SW 1271 (cell line): Measurements from ENCODE around the gene DLG5.

Source experiments
- DNase-seq, 2 experiments: peaks; one replicate each; lab custom pipeline; 2025; lab: John Stamatoyannopoulos, UW

The DLG5 gene

DNA sequence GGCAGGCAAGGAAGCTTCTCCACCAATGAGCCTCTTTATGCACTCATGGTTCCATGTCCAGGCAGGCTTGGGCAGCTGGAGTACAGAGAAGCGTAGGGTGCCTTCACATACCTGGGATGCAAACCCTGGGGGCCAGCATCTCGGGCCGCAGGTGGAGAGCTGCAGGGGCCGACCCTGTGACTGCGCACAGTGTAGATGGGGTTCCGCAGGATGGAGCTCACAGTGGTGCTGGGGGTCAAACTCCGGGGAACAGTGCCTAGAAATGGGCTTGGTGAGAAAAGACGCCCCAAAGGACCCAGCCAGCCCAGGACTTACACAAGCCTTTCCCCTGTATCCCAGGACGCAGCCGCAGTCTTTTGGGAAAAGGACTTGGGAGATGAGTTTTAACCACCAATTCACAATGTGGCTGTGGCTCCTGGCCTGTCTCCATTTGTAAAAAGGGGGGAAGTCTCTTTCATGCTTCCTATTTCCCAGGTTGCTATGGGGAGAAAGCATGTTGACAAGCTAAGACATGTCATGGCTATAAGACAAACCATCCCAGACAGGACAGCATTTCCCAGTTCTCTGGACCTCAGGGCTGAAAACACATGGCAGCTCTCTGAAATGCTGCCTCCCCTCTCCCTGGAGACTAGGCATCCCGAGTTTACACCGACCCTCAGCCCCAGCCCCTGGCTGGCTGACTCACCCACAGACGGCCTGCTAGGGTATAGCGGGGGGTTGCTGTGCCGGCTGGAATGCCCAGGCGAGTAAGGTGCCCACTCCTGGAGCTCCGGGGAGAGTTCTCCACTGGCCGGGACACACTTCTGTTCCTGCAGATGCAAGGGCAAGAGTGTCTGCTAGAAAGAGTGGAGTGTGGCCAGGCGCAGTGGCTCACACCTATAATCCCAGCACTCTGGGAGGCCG is 107.1 kb downstream of the DLG5 start:
- DNase-seq = no peak

GRCh38 chr10:77818378-77818777 is 108.2 kb downstream of the DLG5 start:
- no peak for DNase-seq

- no peak for DNase-seq
These were observed 109.0 kb downstream of the DLG5 start for GRCh38 chr10:77817541-77817940.

- DNase-seq = no peak
These were observed 110.2 kb downstream of the DLG5 start for GRCh38 chr10:77816311-77816710.

GRCh38 chr10:77812741-77813140 is 113.8 kb downstream of the DLG5 start:
- DNase-seq = no peak

DNA sequence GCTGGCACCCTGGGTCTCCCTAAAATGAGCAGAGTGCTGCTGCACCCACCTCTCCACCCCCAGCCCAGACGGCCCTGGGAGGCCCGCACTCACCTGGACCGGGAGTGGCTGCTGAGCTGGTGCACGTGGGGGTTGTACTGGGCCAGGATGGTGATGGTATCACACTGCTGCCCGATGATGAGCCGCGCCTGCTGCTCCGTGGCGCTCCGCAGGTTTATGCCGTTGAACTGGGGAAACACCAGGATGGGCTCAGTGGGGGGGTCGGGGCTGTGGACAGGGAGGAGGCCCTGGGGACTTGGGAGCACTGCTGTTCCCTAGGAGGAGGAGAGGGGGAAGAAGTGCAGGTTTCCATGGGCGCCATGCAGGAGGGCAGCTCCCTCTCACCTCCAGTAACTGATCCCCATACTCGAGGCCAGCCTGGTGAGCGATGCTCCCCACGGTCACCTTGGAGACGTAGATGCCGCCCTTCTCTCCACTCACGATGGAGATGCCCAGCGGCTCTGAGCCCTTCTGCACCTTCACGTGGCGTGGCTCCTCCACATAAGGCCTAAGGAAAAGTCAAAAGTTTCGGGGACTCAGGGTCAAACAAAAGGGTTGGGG is 114.6 kb downstream of the DLG5 start:
- DNase-seq = no peak

DNA sequence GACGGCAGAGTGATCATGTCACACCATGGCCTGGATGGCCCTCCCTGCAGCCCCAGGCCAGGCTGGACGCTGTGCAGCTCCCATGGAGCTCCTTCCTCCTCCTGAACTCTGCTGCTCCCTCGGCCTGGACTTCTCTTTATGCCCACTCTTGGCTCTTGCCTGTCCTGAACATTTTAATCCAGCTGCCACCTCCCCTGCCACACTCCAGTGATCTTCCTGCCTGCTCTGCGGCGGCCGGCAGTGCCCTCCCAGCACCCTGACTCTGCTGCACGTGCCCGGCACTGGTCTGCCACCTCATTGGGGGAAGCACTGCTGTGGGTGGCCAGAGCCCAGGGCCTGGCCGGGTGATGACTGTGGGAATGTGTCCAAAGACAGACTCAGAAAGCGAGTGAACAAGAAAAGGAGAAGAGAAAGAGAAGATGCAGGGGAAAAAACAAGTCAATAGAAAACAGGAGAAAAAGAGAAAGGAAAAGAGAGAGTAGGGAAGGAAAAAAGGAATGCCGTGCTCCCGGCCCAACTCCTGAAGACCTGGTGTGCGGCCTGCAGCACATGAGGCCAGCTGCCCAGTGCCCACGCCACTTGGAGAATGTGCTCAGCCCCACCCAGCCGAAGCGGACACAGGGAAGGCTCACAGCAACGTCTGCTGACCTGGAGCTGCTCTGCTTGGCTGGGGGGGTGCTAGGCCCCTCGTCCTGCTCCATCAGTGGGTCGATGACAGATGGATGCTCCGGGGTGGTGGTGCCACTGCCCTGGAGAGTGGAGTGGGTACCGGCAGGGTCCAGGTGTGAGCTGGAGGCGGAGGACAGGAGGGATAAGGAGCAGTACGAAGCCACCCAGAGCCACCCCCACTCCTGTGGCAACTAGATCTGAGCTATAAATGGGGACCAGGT is 115.9 kb downstream of the DLG5 start:
- DNase-seq = no peak

DNA sequence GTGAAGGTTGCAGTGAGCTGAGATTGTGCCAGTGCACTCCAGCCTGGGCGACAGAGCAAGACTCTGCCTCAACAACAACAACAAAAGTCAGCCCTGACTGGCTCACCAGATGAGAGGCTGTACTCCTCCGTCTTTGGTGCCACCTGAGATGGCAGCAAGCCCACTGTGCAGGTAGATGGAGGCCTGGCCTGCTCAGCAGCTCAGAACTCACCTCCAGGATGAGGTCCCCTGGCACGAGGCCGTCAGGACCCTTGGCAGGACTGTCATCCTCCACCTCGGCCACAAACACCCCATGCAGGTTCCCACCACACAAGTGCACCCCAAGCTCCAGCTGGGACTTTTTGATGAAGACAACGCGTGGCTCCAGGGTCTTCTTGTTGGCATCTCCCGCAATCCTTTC is 117.2 kb downstream of the DLG5 start:
- DNase-seq = no peak

- no peak for DNase-seq
These were observed 118.8 kb downstream of the DLG5 start for GRCh38 chr10:77807706-77808105.

- no peak for DNase-seq
These were observed 119.9 kb downstream of the DLG5 start for GRCh38 chr10:77806511-77807157.

- DNase-seq = no peak
These were observed 120.9 kb downstream of the DLG5 start for GRCh38 chr10:77805676-77806075.

DNA sequence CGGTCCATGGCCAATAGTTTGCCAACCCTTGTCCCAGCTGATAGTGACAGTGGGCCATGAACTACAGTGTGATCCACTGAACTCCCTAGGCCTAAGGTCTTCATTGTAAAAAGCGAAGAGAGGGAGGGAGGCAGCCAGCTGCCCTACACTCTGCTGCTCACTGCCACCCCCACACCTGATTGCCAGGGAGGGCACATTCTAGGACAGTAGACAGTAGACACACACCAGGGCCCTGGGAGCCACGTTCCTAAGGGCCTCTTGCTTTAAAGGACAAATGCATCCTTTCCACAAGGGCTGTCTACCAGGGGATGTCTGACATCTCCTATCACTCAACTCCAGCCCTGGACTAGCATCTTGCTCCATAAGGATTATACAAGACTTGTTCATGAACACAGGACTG is 122.2 kb downstream of the DLG5 start:
- no peak for DNase-seq

DNA sequence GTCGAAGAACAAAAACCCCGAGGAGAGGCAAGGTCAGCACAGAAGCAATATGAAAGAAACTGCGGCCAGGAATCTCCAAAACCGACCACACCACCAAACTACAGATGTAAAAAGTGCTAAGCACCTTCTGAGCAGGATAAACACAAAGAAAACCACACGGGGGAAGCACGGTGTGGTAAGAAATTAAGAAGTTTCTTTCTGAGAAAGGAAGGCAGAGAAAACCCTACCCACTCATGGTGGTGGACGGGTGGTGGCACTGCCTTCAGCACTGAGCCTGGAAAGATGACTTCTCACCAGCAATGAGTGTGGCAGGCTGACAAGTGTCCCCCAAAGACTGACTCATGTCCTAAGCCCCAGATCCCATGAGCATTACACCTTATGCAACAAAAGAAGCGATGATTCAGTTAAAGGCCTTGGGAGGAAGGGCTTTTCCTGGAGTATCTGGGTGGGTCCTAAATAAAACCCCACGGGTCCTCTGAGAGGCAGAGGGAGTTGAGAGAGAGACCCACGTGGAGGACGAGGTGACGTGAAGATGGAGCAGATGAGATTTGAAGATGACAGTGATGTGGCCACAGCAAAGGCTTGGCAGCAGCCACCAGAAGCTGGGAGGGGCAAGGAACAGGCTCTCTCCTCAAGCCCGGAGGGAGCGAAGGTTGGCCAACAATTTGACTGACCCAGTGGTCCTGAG is 124.9 kb downstream of the DLG5 start:
- DNase-seq = no peak

GRCh38 chr10:77800738-77801266 is 125.8 kb downstream of the DLG5 start:
- DNase-seq = no peak

GRCh38 chr10:77800320-77800719 is 126.2 kb downstream of the DLG5 start:
- no peak for DNase-seq

- DNase-seq = no peak
These were observed 127.2 kb downstream of the DLG5 start for GRCh38 chr10:77799352-77799751.

- DNase-seq = no peak
These were observed 127.6 kb downstream of the DLG5 start for GRCh38 chr10:77798940-77799339.

DNA sequence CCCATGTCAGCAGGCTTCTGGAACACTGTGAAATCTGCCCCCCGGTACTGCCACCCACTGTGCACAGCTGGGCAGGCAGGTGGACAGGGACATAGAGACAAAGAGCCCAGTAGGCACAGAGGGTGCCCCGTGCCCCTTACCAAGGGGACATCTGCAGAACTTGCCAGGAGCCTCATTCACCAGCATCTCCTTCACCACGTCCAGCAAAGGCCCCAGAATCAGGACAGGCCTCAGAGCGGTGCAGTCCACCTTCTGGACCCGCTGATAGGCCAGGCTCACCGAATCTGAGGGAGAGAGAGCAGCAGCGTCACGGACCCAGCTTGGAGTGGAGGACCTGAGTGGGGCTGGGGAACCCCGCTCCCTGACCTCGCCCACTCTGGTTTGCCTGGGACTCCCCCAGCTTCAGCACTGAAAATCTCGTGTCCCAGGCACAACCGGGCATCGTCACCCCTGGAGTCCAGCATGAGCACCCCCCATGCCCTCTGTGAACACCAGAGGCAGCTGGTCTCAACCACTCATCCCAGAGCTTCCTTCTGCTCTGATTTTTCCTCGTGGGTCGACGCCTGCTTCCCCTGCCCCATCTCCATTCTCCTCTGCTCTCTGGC is 130.1 kb downstream of the DLG5 start:
- no peak for DNase-seq

GRCh38 chr10:77795426-77796055 is 131.0 kb downstream of the DLG5 start:
- DNase-seq = no peak
